Karpas-422 (cell line): Measurements from ENCODE around the gene ROBO2. TPM values are rescaled to one million over a fixed set of nuclear protein-coding genes. Genes with fewer than 3 reads are reported as not detected.
A peak's percentile ranks its signal among the peaks of the same experiment; 100 is the strongest.

Experiments
- DNase-seq: peaks from one replicate; pipeline ENCODE4 v3.0.0-alpha.2; 2015
- H2AFZ ChIP-seq: fragments of 200-600 bp; sonication (generic); 2 replicates; pipeline ENCODE4 v1.6.1; 2014; ENCODE audit warnings: antibody characterized with exemption, low read length, mixed read lengths
- H3K27ac ChIP-seq: fragments of 200-600 bp; sonication (generic); 2 replicates; pipeline ENCODE4 v1.5.1; 2014; ENCODE audit warnings: mild to moderate bottlenecking, low read length, moderate library complexity
- H3K27me3 ChIP-seq: fragments of 200-600 bp; sonication (generic); 2 replicates; pipeline ENCODE4 v1.6.1; 2014; ENCODE audit warnings: low read length, mixed read lengths
- H3K36me3 ChIP-seq: fragments of 200-600 bp; sonication (generic); 2 replicates; pipeline ENCODE4 v1.6.1; 2014; ENCODE audit warnings: low read length, mixed read lengths; ENCODE audit not compliant: insufficient read depth
- H3K4me1 ChIP-seq: fragments of 200-600 bp; sonication (generic); 2 replicates; pipeline ENCODE4 v1.6.1; 2014; ENCODE audit warnings: mild to moderate bottlenecking, low read length, mixed read lengths
- H3K4me2 ChIP-seq: fragments of 200-600 bp; sonication (generic); 2 replicates; pipeline ENCODE4 v1.6.1; 2014; ENCODE audit warnings: low read length, low read depth, mild to moderate bottlenecking; ENCODE audit not compliant: poor library complexity, severe bottlenecking
- H3K4me3 ChIP-seq: fragments of 200-600 bp; sonication (generic); 2 replicates; pipeline ENCODE4 v1.5.1; 2014; ENCODE audit warnings: mild to moderate bottlenecking, antibody characterized with exemption, low read length, mixed read lengths
- H3K79me2 ChIP-seq: fragments of 200-600 bp; sonication (generic); 2 replicates; pipeline ENCODE4 v1.6.1; 2014; ENCODE audit warnings: mild to moderate bottlenecking, low read length, mixed read lengths
- H3K9ac ChIP-seq: fragments of 200-600 bp; sonication (generic); 2 replicates; pipeline ENCODE4 v1.6.0; 2014; ENCODE audit warnings: low read length
- H3K9me2 ChIP-seq: fragments of 200-600 bp; sonication (generic), shearing (Covaris generic); replicated peaks from 2 replicates; pipeline ENCODE4 v1.6.0; 2014; ENCODE audit warnings: mild to moderate bottlenecking, low read length, moderate library complexity; ENCODE audit not compliant: insufficient read depth
- H3K9me3 ChIP-seq: fragments of 300-700, 200-600 bp; sonication (generic); 2 replicates; pipeline ENCODE4 v1.6.1; 2014; ENCODE audit warnings: low read length, mixed read lengths
- H4K20me1 ChIP-seq: fragments of 200-600 bp; sonication (generic); 2 replicates; pipeline ENCODE4 v1.6.1; 2014; ENCODE audit warnings: mild to moderate bottlenecking, antibody characterized with exemption, low read length, low read depth; ENCODE audit not compliant: insufficient read depth
- total RNA-seq: library from RNA; depleted of rRNA; stranded (reverse); fragments of >200 nt; shearing (Covaris generic); gene quantifications from 2 replicates; pipeline ENCODE4 v1.2.3, GENCODE V29; 2014; ENCODE audit warnings: low replicate concordance

The ROBO2 gene
- total RNA-seq, 1 experiment from 2014 or later = 262 TPM

GRCh38 chr3:77460326-77460725, 420.4 kb downstream of the ROBO2 start:
- Histone ChIP-seq H3K4me2 (no peak overlapping the region), H3K79me2 (no peaks in the 10 kb centered on the region), H3K4me1 (peaks cover 8% of the 10 kb centered on the region; the same call in 1 of the 2 replicates), H2AFZ (peak overlapping the region; percentile 32; the same call in 1 of the 2 replicates), H4K20me1 (no peaks in the 10 kb centered on the region), H3K9me2 (no peaks in the 10 kb centered on the region), H3K9ac (no peak overlapping the region), H3K4me3 (no peak overlapping the region), H3K27ac (no peak overlapping the region), H3K27me3 (no peaks in the 10 kb centered on the region), H3K36me3 (no peaks in the 10 kb centered on the region), H3K9me3 (no peaks in the 10 kb centered on the region)
- DNase-seq = no peak

GRCh38 chr3:77462951-77463350, 423.1 kb downstream of the ROBO2 start:
- H3K79me2 ChIP-seq = no peaks in the 10 kb centered on the region
- H4K20me1 ChIP-seq = no peaks in the 10 kb centered on the region
- H3K27ac ChIP-seq = no peak overlapping the region
- no peak overlapping the region for H3K9ac ChIP-seq
- no peak overlapping the region for H3K4me2 ChIP-seq
- H3K9me2 ChIP-seq = no peaks in the 10 kb centered on the region
- no peak overlapping the region for H3K4me3 ChIP-seq
- H3K36me3 ChIP-seq = no peaks in the 10 kb centered on the region
- no peaks in the 10 kb centered on the region for H3K9me3 ChIP-seq
- H2AFZ ChIP-seq = peak overlapping the region; percentile 48; the same call in 1 of the 2 replicates
- H3K27me3 ChIP-seq = no peaks in the 10 kb centered on the region
- H3K4me1 ChIP-seq = peaks cover 11% of the 10 kb centered on the region
- no peak for DNase-seq

GRCh38 chr3:77464111-77464688, 424.3 kb downstream of the ROBO2 start:
- no peaks in the 10 kb centered on the region for H4K20me1 ChIP-seq
- H3K27me3 ChIP-seq = no peaks in the 10 kb centered on the region
- H3K9ac ChIP-seq = no peak overlapping the region
- no peak overlapping the region for H3K27ac ChIP-seq
- peak overlapping the region; percentile 76 for H2AFZ ChIP-seq
- DNase-seq = no peak
- H3K4me1 ChIP-seq = peaks cover 24% of the 10 kb centered on the region
- H3K4me2 ChIP-seq = no peak overlapping the region
- no peak overlapping the region for H3K4me3 ChIP-seq
- no peaks in the 10 kb centered on the region for H3K9me3 ChIP-seq
- H3K79me2 ChIP-seq = no peaks in the 10 kb centered on the region
- H3K36me3 ChIP-seq = no peaks in the 10 kb centered on the region
- H3K9me2 ChIP-seq = no peaks in the 10 kb centered on the region

GRCh38 chr3:77466562-77467115, 426.7 kb downstream of the ROBO2 start:
- H4K20me1 ChIP-seq = no peaks in the 10 kb centered on the region
- no peak overlapping the region for H3K4me3 ChIP-seq
- H3K4me2 ChIP-seq = no peak overlapping the region
- H3K4me1 ChIP-seq = peaks cover 45% of the 10 kb centered on the region
- H3K27ac ChIP-seq = no peak overlapping the region
- H3K79me2 ChIP-seq = no peaks in the 10 kb centered on the region
- H2AFZ ChIP-seq = peak overlapping the region; percentile 6; the same call in 1 of the 2 replicates
- no peak overlapping the region for H3K9ac ChIP-seq
- no peaks in the 10 kb centered on the region for H3K9me3 ChIP-seq
- H3K9me2 ChIP-seq = no peaks in the 10 kb centered on the region
- no peak for DNase-seq
- H3K27me3 ChIP-seq = no peaks in the 10 kb centered on the region
- no peaks in the 10 kb centered on the region for H3K36me3 ChIP-seq

GRCh38 chr3:77467702-77468625, 428.1 kb downstream of the ROBO2 start:
- no peaks in the 10 kb centered on the region for H3K27me3 ChIP-seq
- H3K9ac ChIP-seq = peak overlapping the region; percentile 13; the same call in 1 of the 2 replicates
- H3K9me2 ChIP-seq = no peaks in the 10 kb centered on the region
- H3K36me3 ChIP-seq = no peaks in the 10 kb centered on the region
- H3K79me2 ChIP-seq = no peaks in the 10 kb centered on the region
- peak overlapping the region; percentile 2 for H3K4me2 ChIP-seq
- H3K4me3 ChIP-seq = no peak overlapping the region
- H3K27ac ChIP-seq = peak overlapping the region; percentile 30; the same call in 1 of the 2 replicates
- H3K9me3 ChIP-seq = no peaks in the 10 kb centered on the region
- no peaks in the 10 kb centered on the region for H4K20me1 ChIP-seq
- peak overlapping the region; percentile 91 for H2AFZ ChIP-seq
- DNase-seq = no peak
- peaks cover 45% of the 10 kb centered on the region for H3K4me1 ChIP-seq

GRCh38 chr3:77468626-77469020, 428.7 kb downstream of the ROBO2 start:
- H3K4me3 ChIP-seq = no peak overlapping the region

GRCh38 chr3:77475507-77475906, 435.6 kb downstream of the ROBO2 start:
- H3K27ac ChIP-seq = peak overlapping the region; percentile 97
- H2AFZ ChIP-seq = peak overlapping the region; percentile 4; the same call in 1 of the 2 replicates
- H3K9ac ChIP-seq = peak overlapping the region; percentile 77
- peak; percentile 95 for DNase-seq
- H3K79me2 ChIP-seq = no peaks in the 10 kb centered on the region
- H3K4me3 ChIP-seq = peak overlapping the region; percentile 58; the same call in 1 of the 2 replicates
- H3K27me3 ChIP-seq = no peaks in the 10 kb centered on the region
- H3K9me2 ChIP-seq = no peaks in the 10 kb centered on the region
- H3K36me3 ChIP-seq = 0 out of 2 replicates have a peak, but pooled peaks cover 9% of the 10 kb centered on the region
- H3K4me1 ChIP-seq = peaks cover 53% of the 10 kb centered on the region
- no peaks in the 10 kb centered on the region for H3K9me3 ChIP-seq
- H4K20me1 ChIP-seq = no peaks in the 10 kb centered on the region
- peak overlapping the region; percentile 87 for H3K4me2 ChIP-seq

More at GRCh38 chr3:77468626-77469020, 428.7 kb downstream of the ROBO2 start:
- H4K20me1 ChIP-seq = no peaks in the 10 kb centered on the region
- H3K36me3 ChIP-seq = no peaks in the 10 kb centered on the region
- H3K27me3 ChIP-seq = no peaks in the 10 kb centered on the region
- DNase-seq = no peak
- peak overlapping the region; percentile 64; the same call in 1 of the 2 replicates for H2AFZ ChIP-seq
- no peak overlapping the region for H3K27ac ChIP-seq
- peaks cover 45% of the 10 kb centered on the region for H3K4me1 ChIP-seq
- no peaks in the 10 kb centered on the region for H3K9me3 ChIP-seq
- no peaks in the 10 kb centered on the region for H3K9me2 ChIP-seq
- H3K79me2 ChIP-seq = no peaks in the 10 kb centered on the region
- H3K4me2 ChIP-seq = no peak overlapping the region
- H3K9ac ChIP-seq = no peak overlapping the region

- Histone ChIP-seq H3K36me3 (0 out of 2 replicates have a peak, but pooled peaks cover 9% of the 10 kb centered on the region), H3K27me3 (no peaks in the 10 kb centered on the region), H3K4me1 (peaks cover 60% of the 10 kb centered on the region), H3K9me2 (no peaks in the 10 kb centered on the region), H3K9me3 (no peaks in the 10 kb centered on the region), H2AFZ (peak overlapping the region; percentile 73), H3K27ac (peak overlapping the region; percentile 97; the same call in 1 of the 2 replicates), H3K9ac (no peak overlapping the region), H3K4me3 (no peak overlapping the region; the same call in 1 of the 2 replicates), H3K79me2 (no peaks in the 10 kb centered on the region), H4K20me1 (no peaks in the 10 kb centered on the region), H3K4me2 (no peak overlapping the region)
- DNase-seq = no peak
Measured at GRCh38 chr3:77479021-77479420, 439.1 kb downstream of the ROBO2 start.
